GM18870 (cell line): ENCODE results near the gene ARHGAP26.
A peak's percentile ranks its signal among the peaks of the same experiment; 100 is the strongest.

Experiments used
- ATAC-seq: cut with Tn5 transposase; IDR thresholded peaks from one replicate; pipeline ENCODE4 v1.9.1; 2021; ENCODE audit warnings: moderate library complexity; ENCODE audit not compliant: unreplicated experiment

The ARHGAP26 gene

DNA sequence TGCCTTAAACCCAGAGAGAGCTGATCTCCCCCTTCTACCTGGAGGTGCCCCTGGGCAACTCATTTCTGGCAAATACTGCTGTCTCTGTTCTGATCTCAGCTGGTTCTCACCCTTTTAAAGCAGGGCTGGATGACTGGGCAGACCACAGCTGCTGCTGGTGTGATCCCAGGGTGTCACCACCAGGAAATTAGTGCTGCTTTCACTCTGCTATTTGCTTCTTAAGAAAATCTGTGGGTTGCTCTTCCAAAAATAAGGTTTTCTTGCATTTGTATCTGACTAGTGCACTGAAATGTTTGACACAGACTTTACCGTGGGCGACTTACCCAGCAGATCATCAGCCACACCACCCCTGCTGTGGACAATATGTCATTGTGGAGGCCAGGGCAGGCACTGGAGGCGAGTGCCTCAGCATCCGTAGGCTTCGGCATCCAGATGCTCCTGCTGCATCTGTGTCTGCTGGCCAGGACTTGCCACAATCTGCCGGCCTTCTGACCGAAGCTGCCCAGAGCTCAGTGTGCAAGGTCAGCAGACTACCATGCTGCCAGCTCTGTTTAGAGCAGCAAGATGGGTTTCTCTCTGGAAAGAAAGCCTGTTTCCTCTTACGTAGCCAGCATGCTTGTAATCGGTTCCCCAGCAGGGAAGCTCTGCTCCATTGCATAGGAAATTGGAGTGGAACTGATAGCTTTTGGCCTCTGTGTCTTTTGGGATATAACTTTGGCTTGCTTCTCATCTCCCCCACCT is 13.6 kb downstream of the ARHGAP26 start:
- peak; percentile 94 for ATAC-seq

DNA sequence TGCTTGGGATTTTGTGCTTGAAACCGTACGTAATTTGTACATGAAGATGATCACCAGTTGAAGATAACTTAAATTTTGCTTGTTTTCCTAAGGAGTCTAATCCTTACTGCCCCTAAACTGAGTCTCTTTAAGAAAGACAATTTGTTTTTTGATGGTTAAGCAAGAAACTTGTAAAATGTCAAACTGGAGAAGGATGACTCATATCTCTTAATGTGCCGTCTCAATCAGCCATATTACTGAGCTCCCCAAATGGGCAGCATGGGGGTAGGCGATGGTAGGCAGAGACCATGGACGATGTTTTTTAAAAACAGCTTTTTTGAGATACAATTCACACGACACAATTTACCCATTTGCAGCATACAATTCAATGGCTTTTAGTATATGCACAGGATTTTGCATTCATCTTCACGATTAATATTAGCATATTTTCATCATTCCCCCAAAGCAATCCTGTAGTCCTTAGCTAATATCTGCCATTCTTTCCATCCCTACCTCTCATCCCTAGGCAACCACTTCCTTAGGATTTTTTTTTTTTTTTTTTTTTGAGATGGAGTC is 14.3 kb downstream of the ARHGAP26 start:
- no peak for ATAC-seq

DNA sequence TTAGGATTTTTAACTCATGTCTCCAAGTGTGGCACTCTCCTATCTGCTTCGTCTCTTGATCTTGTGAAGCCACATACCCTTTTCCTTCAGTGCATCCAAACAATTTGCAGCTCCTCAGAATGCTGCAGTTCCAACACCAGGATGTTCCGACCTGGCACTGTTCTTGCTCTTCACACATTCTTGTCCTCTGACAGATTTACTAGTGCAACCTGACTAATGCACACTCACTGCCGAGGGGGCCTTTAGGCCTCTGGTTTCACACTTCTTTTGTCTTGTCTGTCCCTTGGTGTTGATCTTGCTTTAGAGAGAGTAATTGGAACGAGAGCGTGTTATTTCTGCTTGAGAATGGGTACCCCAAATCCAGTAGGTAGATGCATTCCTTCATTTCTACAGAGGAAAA is 15.0 kb downstream of the ARHGAP26 start:
- no peak for ATAC-seq

DNA sequence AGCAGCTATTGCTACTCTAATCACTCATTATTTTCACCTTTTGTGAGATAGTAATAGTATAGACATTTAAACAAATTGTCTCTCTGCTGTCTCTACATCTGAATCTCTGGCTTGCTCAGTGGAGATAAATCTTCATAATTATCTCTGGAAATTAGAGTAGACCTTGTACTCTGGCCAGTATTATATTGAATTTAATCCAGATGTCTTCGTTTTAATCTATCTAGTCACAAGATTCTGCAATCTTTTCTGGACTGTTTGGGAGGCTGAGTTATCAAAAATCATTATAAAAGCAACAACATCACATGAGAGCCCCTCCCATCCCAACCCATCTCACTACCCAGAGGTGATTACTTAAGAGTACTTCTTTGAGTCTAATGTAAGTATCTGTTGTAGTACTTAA is 19.0 kb downstream of the ARHGAP26 start:
- ATAC-seq = no peak

DNA sequence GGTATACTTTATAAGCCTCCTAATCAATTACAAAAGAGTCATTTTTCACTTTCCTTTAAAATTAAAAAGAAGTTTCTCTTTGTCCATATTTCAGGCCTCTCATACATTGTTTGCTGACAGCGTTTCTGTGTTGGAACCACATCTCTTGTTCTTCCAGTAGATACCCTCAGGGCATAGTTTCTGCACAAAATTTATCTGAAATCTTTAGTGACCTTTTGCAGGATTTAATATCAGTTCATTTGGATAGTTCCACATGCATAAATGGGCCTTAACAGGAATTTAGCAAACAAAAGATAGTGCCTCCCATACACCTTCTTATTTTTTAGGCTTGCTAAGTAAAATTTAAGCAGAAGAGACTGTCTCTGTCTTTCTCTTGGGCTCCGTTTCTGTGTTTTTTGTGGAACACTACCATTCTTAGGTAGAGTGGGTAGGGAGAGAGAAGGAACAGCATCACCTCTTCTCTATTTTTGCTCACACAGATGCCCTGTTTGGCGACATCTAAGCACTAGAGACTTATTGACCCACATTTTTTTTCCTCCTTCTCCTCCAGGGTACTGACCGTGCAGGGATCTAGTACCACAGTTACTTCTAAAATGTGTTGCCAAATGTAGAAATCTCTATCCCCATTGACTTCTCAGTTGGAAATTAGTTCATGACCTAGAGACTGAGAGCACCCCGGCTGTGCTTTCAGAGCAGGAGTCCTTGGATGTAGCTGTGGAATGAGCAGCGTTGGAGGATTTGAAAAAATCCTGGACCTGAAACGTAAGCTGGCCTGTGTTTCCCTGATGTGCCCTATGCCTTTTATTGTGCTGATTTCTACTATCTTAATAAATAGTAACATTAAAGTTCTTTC is 22.1 kb downstream of the ARHGAP26 start:
- no peak for ATAC-seq

DNA sequence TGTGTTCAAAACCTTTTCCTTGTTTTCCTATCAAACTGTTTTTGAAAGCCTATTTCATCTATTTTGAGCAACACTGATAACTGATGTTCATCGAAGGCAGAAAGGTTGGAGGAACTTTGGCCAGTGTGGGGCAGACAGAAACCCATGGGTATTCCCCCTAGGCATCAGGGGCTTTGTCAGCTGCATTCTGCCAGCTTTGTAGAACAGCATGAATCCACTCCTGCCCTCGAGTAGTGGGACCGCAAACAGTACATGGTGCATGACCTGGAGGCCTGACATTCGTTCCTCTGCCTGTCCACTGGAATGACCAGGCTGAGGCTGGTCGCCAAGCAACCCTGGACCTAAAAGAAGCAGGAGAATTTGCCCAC is 22.7 kb downstream of the ARHGAP26 start:
- no peak for ATAC-seq

DNA sequence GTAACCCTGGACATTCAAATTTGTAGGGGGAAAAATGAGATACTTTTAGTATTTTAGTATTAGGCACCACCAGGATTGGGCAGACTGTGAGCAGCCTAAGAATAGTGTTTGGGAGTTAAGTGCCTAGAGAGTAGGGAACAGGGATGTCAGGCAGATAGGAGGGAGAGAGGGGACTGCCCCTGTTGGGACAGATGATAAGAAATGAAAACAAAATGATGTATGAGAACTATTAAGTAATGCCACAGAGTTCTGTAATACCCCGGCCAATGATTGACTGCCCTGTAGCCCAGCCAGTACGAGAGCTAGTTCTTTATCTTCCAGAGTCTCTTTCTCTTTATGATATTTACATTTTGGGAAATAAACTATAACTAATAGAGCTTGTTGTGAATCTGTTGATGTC is 24.4 kb downstream of the ARHGAP26 start:
- no peak for ATAC-seq

DNA sequence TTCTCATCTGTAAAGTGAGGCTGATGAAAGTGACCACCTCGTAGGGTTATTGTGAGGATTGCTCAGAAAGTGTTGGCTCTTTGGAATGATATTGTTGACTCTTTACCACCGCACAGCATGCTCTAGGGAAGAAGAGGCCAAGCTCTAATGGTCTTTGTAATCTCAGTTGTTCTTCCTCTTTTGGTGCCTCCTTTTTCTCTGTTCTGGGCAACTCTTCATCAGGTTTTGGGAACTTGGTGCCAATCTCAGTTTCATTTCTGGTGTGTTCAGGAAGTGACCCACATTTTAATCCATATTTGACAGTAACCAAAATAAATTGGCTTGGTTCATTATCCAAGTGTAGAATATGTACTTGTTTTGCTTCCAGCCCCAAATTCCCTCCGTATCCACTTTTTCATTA is 25.1 kb downstream of the ARHGAP26 start:
- peak; percentile 51 for ATAC-seq

DNA sequence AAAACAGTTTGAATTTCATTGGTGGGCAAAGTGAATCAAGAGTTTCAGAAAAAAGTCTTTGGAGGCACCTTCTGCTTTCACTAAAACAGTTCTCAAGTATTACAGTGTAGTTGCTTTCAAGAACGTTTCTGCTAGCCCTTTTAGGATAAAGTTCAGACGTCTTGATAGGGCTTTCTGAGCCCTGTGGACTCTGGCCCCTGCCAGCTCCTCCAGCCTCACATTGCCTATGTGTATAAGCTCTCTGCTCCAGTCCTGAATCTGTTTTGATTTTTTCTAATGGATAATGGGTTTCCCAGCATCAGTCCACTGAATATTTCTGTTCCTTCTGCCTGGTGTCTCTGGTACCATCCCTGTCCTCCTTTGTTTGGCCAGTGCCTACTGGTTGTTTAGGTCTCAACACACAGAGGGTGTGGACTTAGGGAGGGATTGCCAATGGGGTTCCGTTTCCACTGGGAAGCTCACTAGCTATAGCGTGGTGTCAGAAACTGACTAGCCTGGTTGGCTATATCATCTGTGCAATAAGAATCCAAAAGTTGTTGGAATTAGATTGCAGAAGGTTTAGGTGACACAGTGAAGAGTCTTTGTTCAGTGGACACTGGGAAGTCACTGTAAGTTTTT is 26.4 kb downstream of the ARHGAP26 start:
- no peak for ATAC-seq

DNA sequence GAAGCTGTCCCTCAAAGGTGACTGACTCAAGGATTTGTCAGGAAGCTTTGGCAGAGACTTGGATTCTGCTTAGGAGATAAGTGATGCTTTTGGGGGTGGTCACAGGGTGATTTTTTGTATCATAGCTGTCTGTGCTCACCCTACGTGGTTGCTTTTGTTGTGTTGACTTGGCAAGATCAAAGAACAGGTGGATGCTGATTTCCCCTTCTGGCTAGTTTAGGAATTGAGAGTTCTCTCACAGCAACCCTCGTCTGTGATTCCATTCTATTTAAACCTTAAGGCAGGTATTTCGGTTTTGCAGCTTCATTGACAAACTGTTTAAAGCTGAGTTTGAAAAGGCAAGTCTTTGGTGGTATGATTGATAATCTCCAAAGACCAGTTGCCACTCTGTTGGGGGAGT is 27.2 kb downstream of the ARHGAP26 start:
- ATAC-seq = no peak

DNA sequence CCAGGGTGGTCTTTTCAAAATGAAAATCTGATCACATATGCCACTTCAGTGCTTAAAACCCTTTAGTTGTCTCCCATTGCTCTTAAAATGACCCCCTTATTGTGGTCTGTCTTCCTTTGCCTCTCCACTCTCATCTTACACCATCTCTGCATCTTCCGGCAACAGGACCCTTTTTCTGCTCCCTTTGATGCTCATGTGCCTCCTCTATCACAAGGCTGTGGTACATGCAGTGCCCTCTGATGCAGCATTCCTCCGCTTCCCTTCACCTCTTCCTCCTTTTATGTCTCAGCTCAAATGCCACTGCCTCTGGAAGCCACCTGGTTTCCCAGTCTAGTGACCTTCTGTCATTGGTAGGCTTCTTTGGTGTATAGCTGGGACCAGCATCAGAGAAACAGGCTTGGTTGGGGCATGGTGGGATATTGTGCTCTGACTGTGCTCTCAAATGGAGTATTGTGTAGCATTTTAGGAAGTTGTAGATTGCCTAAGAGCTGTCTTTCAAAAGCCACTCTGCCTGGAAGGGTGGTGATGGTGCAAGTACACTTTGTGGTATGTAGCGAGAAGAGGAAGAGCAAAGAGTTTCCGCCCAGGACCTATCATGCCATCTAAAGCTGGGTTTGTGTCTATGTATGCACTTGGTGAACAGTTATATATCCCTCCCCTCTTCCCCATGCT is 28.1 kb downstream of the ARHGAP26 start:
- ATAC-seq = no peak

DNA sequence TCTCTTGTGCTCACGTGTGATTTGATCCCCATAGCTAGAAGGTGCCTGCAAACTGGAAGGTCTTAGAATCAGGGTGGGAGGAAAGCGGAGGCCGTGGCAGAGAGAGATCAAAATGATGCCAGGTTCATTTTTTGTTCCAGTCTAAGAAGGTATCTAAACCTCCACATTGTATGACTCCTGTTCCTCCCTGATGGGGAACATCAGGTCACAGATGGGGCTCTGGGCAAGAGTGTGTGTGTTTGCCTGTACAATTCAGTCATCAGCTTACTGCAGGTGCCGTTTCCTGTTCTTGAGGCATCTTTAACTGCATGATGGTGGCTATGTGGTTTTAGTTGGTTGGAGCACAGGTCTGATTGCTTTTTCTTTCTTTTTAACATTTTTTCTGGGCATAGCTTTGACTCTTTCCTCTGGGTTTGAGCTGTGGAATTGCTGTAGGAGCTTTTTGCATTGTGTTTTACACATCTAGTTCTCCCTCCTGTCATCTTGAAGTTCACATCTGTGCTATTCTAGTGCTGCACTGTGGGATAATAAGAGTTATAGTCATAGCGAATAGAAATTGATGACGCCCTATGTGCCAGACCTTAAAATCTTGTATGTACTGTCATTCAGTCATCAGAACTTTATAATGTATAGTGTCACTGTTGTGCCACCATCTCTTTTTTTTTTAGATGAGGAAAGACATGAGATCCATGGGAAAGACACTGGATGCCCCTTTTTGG is 30.8 kb downstream of the ARHGAP26 start:
- peak; percentile 82 for ATAC-seq

DNA sequence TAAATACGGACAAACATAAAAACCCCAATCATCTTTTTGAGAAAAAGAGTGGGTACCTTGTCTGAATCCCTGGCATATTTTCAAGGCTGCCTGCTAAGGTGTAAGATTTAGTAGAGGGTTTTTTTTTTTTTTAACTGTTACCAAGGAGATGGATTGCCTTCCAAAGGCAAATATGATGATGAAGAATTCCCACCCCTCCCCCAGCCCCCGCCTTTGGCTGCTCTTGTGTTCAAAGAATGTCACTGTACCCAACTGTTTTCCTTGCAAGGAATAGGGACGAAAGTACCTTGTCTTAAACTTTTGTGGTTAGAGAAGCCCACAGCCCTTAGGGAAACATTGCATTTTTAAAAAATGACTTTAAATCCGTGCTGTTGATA is 31.3 kb downstream of the ARHGAP26 start:
- ATAC-seq = no peak

DNA sequence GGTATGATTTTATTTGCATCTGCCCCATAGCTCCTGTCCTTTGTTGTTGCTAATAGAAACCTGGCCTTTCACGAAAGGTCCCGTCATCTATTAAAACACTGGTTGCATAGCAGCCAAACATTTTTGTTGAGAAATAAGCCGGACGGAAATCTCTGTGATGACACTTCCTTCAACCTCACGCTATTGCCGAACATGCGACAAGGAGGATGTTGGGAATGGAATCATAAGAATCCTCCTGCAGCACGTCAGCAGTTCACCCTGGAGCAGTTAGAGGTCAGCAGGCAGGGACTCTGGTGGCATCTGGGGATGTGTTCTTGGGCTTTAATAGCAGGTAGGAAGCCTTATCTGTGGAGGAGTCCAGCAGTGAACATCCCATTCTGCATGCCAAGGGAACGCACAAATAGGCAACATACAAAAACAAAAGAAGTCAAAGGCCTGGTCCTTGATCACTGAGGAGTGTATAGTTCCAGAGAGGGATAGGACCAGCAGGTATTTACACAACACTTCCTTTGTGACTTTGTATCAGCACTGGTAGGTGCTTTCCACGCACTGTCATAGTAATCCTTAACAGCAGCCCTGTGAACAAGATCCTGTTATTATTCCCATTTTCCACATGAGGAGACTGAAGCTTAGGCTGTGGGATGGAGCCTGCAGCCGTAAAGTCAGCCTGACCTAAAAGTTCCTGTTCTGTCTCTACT is 33.4 kb downstream of the ARHGAP26 start:
- no peak for ATAC-seq

DNA sequence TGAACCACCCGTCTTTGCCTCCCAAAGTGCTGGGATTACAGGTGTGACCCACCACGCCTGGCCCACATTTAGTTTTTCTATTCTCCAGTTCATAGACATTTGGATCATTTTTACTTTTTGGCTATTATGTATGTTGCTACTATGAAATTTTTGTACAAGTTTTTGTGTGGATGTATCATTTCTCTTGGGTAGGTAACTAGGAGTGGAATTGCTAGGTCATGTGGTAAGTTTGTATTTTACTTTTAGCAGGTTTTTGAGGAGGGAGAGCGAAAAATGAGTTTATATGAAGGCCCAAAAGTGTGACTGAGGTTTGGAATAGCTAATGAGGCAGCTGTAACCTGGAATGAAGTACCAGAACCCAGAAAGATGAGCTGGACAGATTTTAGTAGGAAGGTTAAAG is 35.2 kb downstream of the ARHGAP26 start:
- ATAC-seq = no peak

DNA sequence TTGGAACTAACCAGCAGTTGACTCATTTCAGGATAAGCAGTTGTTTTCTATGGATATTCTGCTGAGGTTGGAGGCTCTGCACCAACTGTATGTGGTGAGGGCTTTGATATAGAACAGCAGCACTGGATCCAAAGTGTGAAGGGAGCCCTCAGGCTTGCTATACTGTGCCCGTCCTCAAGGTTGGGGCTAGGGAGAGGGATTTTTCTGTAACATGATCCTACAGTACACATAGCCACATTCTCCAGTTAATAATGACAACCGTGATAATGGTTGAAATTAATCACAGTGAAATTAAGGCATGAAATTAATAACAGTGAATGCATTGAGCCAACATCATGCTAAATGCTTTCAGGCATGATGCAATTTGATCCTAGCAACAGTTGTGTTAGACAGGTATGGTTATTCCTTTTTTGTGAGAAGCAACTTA is 36.7 kb downstream of the ARHGAP26 start:
- ATAC-seq = no peak

DNA sequence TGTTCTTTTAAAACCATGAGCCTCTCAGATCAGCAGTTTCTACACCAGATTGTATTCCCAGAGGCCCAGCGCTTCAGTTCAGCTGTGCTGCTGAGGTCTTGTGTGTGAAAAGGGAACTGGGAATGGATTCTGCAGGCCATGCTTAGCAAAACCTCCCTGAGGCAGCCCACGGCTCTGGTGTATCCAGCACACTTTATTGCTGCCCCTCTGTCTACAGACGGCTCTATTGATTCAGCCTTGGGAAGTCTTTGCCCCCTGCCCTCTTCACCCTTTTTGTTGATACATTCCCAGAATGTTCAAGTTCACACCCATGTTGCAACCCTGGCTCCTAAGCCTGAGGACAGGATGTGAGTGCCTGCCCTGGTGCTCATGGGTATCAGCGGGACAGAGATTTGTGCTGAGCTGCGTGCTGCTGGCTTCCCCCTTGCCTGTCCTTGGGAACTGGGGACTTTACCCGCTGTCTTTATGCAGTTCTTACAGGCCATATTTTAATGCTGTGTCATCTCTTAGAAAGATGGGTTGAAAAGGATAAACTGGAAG is 37.3 kb downstream of the ARHGAP26 start:
- peak; percentile 47 for ATAC-seq

DNA sequence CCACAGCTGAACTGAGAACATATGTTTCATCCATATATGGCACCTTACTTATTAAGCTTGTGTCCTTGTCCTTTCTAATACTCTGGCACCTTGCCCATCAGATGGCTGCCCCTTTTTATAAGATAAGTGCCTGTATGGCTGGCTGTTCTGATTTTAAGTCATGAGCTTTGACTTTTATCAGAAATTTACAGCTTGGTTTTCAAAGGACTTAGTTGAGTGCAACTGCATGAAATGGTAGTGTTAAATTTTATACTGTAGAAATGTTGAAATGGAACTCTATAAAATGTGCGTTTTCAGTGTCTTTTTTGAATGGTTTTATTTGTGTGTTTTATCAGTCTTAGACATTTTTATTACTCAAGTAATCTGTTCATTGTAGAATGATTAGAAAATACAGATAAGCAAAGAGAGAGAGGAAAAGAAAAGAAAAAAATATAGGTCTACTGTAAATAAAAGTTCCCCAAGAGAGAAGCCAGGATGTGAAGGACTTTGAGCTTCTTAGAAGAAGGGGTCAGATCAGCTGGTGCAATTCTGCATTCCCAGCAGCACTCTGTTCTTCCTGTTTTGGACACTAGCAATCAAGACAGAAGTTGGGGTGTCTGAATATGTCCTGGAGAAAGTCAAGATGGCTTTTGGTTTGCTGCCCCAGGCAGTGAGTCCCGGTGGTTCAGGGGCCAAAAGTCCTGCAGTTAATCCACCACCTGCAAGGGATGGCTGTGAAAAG is 38.9 kb downstream of the ARHGAP26 start:
- no peak for ATAC-seq

DNA sequence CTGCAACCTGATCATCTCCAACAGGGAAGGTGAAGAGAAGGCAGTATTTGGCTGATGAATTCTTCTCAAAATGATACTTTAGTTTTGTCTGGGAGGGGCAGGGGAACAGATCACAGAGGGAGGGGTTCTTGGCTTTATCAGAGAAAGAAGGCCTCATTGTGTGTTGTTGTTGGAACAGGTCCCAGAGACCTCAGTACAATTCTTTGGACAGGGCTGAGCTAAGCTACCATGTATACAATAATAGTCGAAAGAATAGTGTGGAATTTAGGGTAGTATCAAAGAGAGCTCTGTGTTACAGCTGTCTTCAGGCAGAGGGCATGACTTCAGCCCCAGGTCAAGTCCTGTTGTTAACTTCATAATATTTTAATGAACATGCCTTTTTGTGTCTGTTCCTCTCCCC is 39.9 kb downstream of the ARHGAP26 start:
- ATAC-seq = no peak
